HCT116 (cell line): Measurements from ENCODE around the gene TUNAR. TPM values are rescaled to one million over a fixed set of nuclear protein-coding genes. Genes with fewer than 3 reads are reported as not detected.

Experiments
- ATAC-seq: fragments of 200-7000 bp; cut with Tn5 transposase; 2 replicates; pipeline ENCODE4 v1.9.1; 2020; ENCODE audit warnings: mild to moderate bottlenecking, moderate library complexity
- BruUV-seq: library from RNA; stranded (reverse); fragments of 400-500 nt; replicated peaks from 2 replicates; lab custom pipeline; 2021; lab: Mats Ljungman, UMichigan
- CTCF ChIA-PET: fragments of 300-600 bp; sonication (Branson Sonifier 250); formaldehyde crosslinking; loops from one replicate; lab custom pipeline; 2021; ENCODE audit warnings: antibody characterized with exemption; lab: Charles Lee
- POLR2A ChIA-PET: fragments of 300-600, 350-600 bp; sonication (Branson Sonifier 250); formaldehyde crosslinking; loops from one replicate; lab custom pipeline; 2021; ENCODE audit warnings: antibody characterized with exemption; lab: Charles Lee
- RAD21 ChIA-PET, 2 experiments: fragments of 300-600 bp; sonication (Branson Sonifier 250); formaldehyde crosslinking; loops; one replicate each; lab custom pipeline; 2023; ENCODE audit warnings: low total read pairs in 2 of 2; ENCODE audit not compliant: uncharacterized antibody in 2 of 2, unreplicated experiment in 2 of 2, low non-redundant PET in 1 of 2; lab: Charles Lee
- DNase-seq: peaks from one replicate; pipeline ENCODE4 v3.0.0-alpha.2; 2010; ENCODE audit warnings: low read depth, low spot score
- H2AFZ ChIP-seq: fragments of 200-600 bp; shearing (Covaris generic), sonication (generic); 2 replicates; pipeline ENCODE4 v1.6.1; 2017; ENCODE audit warnings: low read depth, mixed run types, mixed read lengths, antibody characterized with exemption, low read length; ENCODE audit not compliant: poor library complexity, severe bottlenecking
- H3K27ac ChIP-seq: 2 replicates; pipeline ENCODE4 v1.5.1; 2012; ENCODE audit warnings: low read depth, low read length
- H3K27me3 ChIP-seq: fragments of 200-600 bp; sonication (generic); 2 replicates; pipeline ENCODE4 v1.6.1; 2016; ENCODE audit warnings: mixed run types, low read length, mixed read lengths; ENCODE audit not compliant: insufficient read depth
- H3K36me3 ChIP-seq, 2 experiments: fragments of 200-500 bp in 1 of 2; fragments of 200-600 bp in 1 of 2; sonication (Bioruptor generic) in 1 of 2; sonication (generic) in 1 of 2; 2 replicates each; pipeline versions ENCODE4 v1.5.1 to v1.6.1; 2014 to 2016; ENCODE audit warnings: low read length in 2 of 2, inconsistent platforms in 1 of 2, mixed read lengths in 1 of 2, mixed run types in 1 of 2; ENCODE audit not compliant: insufficient read depth in 2 of 2, control insufficient read depth in 1 of 2
- H3K4me1 ChIP-seq, 2 experiments: fragments of 200-600 bp in 1 of 2; sonication (generic) in 1 of 2; 2 replicates each; pipeline versions ENCODE4 v1.5.1 to v1.6.1; 2012 to 2017; ENCODE audit warnings: low read length in 2 of 2, inconsistent platforms in 1 of 2, mild to moderate bottlenecking in 1 of 2, mixed read lengths in 1 of 2, mixed run types in 1 of 2, moderate library complexity in 1 of 2; ENCODE audit not compliant: insufficient read depth in 2 of 2, control insufficient read depth in 1 of 2
- H3K4me2 ChIP-seq: fragments of 200-600 bp; sonication (generic); 2 replicates; pipeline ENCODE4 v1.6.1; 2017; ENCODE audit warnings: mixed run types, low read length, mixed read lengths
- H3K4me3 ChIP-seq, 2 experiments: fragments of 200-600 bp in 1 of 2; sonication (generic) in 1 of 2; replicated peaks in 1 of 2; 2 replicates each; pipeline ENCODE4 v1.5.1; 2011 to 2016; ENCODE audit warnings: low read length in 2 of 2, control low read depth in 1 of 2, low read depth in 1 of 2, mild to moderate bottlenecking in 1 of 2, mixed read lengths in 1 of 2, mixed run types in 1 of 2
- H3K79me2 ChIP-seq: fragments of 200-600 bp; sonication (generic); 2 replicates; pipeline ENCODE4 v1.6.1; 2017; ENCODE audit warnings: mild to moderate bottlenecking, mixed run types, low read length, moderate library complexity, mixed read lengths; ENCODE audit not compliant: insufficient read depth
- H3K9ac ChIP-seq: fragments of 200-600 bp; sonication (generic); 2 replicates; pipeline ENCODE4 v1.6.1; 2016; ENCODE audit warnings: low read length, mixed read lengths
- H3K9me2 ChIP-seq: fragments of 200-600 bp; sonication (generic), shearing (Covaris generic); 2 replicates; pipeline ENCODE4 v1.6.1; 2017; ENCODE audit warnings: mixed run types, mild to moderate bottlenecking, moderate library complexity; ENCODE audit not compliant: insufficient read depth
- H3K9me3 ChIP-seq, 2 experiments: fragments of 200-500 bp in 1 of 2; fragments of 200-600 bp in 1 of 2; sonication (Bioruptor generic) in 1 of 2; sonication (generic) in 1 of 2; 2 replicates each; pipeline ENCODE4 v1.6.1; 2014 to 2017; ENCODE audit warnings: low read length in 2 of 2, mixed read lengths in 2 of 2, inconsistent platforms in 1 of 2, low read depth in 1 of 2, mild to moderate bottlenecking in 1 of 2, mixed run types in 1 of 2, moderate library complexity in 1 of 2; ENCODE audit not compliant: control insufficient read depth in 1 of 2, insufficient read depth in 1 of 2
- H4K20me1 ChIP-seq: fragments of 200-600 bp; sonication (generic), shearing (Covaris generic); 2 replicates; pipeline ENCODE4 v1.6.1; 2017; ENCODE audit warnings: mixed run types, mild to moderate bottlenecking, moderate library complexity; ENCODE audit not compliant: insufficient read depth
- CEBPB ChIP-seq: IDR thresholded peaks from 2 replicates; pipeline ENCODE4 v1.6.1; 2012; ENCODE audit warnings: low read depth
- EGR1 ChIP-seq: IDR thresholded peaks from 2 replicates; pipeline ENCODE4 v1.6.1; 2012; ENCODE audit warnings: low read depth
- ELF1 ChIP-seq: IDR thresholded peaks from 2 replicates; pipeline ENCODE4 v1.6.1; 2012; ENCODE audit warnings: low read depth, borderline replicate concordance
- EZH2 ChIP-seq: fragments of 200-600 bp; sonication (generic); IDR thresholded peaks from 2 replicates; pipeline ENCODE4 v1.6.1; 2017; ENCODE audit warnings: antibody characterized with exemption, mixed run types
- EZH2phosphoT487 ChIP-seq: fragments of 200-600 bp; IDR thresholded peaks from 2 replicates; pipeline ENCODE4 v1.6.1; 2018; ENCODE audit warnings: antibody characterized with exemption, borderline replicate concordance
- FOSL1 ChIP-seq: IDR thresholded peaks from 2 replicates; pipeline ENCODE4 v1.6.1; 2012; ENCODE audit warnings: low read depth
- MAX ChIP-seq: IDR thresholded peaks from 2 replicates; pipeline ENCODE4 v1.6.1; 2012
- POLR2A ChIP-seq: IDR thresholded peaks from 2 replicates; pipeline ENCODE4 v1.7.0; 2011; ENCODE audit warnings: borderline replicate concordance; ENCODE audit not compliant: insufficient read depth, insufficient read length; ENCODE audit errors: extremely low read depth
- POLR2AphosphoS5 ChIP-seq: IDR thresholded peaks from 2 replicates; pipeline ENCODE4 v1.6.1; 2011; ENCODE audit warnings: mild to moderate bottlenecking, low read depth, low read length, moderate library complexity
- RAD21 ChIP-seq: IDR thresholded peaks from 2 replicates; pipeline ENCODE4 v1.6.1; 2012; ENCODE audit warnings: low read depth, mild to moderate bottlenecking
- REST ChIP-seq: IDR thresholded peaks from 2 replicates; pipeline ENCODE4 v1.6.1; 2012; ENCODE audit warnings: low read depth
- SIN3A ChIP-seq: IDR thresholded peaks from 2 replicates; pipeline ENCODE4 v1.6.1; 2012; ENCODE audit warnings: low read depth
- SP1 ChIP-seq: IDR thresholded peaks from 2 replicates; pipeline ENCODE4 v1.6.1; 2012; ENCODE audit warnings: low read depth
- SRF ChIP-seq: IDR thresholded peaks from 2 replicates; pipeline ENCODE4 v1.6.1; 2012; ENCODE audit warnings: low read depth
- TCF7L2 ChIP-seq: IDR thresholded peaks from 2 replicates; pipeline ENCODE4 v1.7.0; 2011; ENCODE audit warnings: borderline replicate concordance, inconsistent platforms; ENCODE audit not compliant: insufficient read depth, insufficient read length; ENCODE audit errors: extremely low read depth
- ZBTB33 ChIP-seq: IDR thresholded peaks from 2 replicates; pipeline ENCODE4 v1.6.1; 2011; ENCODE audit warnings: mild to moderate bottlenecking, low read length, moderate library complexity; ENCODE audit not compliant: insufficient replicate concordance; ENCODE audit errors: extremely low read depth
- ZNF274 ChIP-seq: fragments of 200-500 bp; sonication (Bioruptor generic); IDR thresholded peaks from 2 replicates; pipeline ENCODE4 v1.6.1; 2014; ENCODE audit warnings: mild to moderate bottlenecking, low read depth, low read length, inconsistent platforms
- intact Hi-C: fragments of 100-400 bp; cut with micrococcal nuclease; formaldehyde crosslinking; loops from 2 replicates; pipeline ENCODE4 v1.10.0; 2022
- total RNA-seq: library from RNA; stranded (reverse); gene quantifications from one replicate; pipeline ENCODE4 v1.2.1, GENCODE V29; 2021; ENCODE audit not compliant: unreplicated experiment
- TF ChIP-seq, protein P1 (sequence below), 3 experiments: fragments of 200-600 bp in 1 of 3; sonication (generic) in 1 of 3; IDR thresholded peaks in 2 of 3; conservative IDR thresholded peaks in 1 of 3; 2 replicates each; pipeline ENCODE4 v1.5.1; 2012 to 2017; ENCODE audit warnings: low read depth in 2 of 3, low read length in 2 of 3, antibody characterized with exemption in 1 of 3, borderline replicate concordance in 1 of 3, control low read depth in 1 of 3, mild to moderate bottlenecking in 1 of 3, mixed read lengths in 1 of 3, mixed run types in 1 of 3, moderate library complexity in 1 of 3; ENCODE audit not compliant: insufficient read depth in 1 of 3

TUNAR gene
- total RNA-seq, 1 experiment from 2014 or later: not detected

- BruUV-seq: no TSS peak
- ATAC-seq: no peak
- H3K9me3 ChIP-seq: no peaks in the 10 kb centered on the region
- ChIA-PET CTCF (no interaction called here), RAD21 (no interaction called here)
- H3K36me3 ChIP-seq: no peaks in the 10 kb centered on the region
- H3K9ac ChIP-seq: no peak overlapping the region
- H3K27me3 ChIP-seq: peaks cover 15% of the 10 kb centered on the region
- no peaks in the 10 kb centered on the region for H3K4me1 ChIP-seq
- no peak overlapping the region for H3K4me3 ChIP-seq
- DNase-seq: no peak
- H4K20me1 ChIP-seq: no peaks in the 10 kb centered on the region
- no peaks in the 10 kb centered on the region for H3K79me2 ChIP-seq
- H2AFZ ChIP-seq: no peak overlapping the region
- no peak overlapping the region for H3K27ac ChIP-seq
- TF ChIP-seq EGR1 (no peak), EZH2phosphoT487 (no peak), CEBPB (no peak), FOSL1 (no peak), EZH2 (no peak), TCF7L2 (no peak), ZBTB33 (no peak), REST (no peak), SIN3A (no peak), POLR2AphosphoS5 (no peak), ZNF274 (no peak), ELF1 (no peak), MAX (no peak), RAD21 (no peak), SP1 (no peak), POLR2A (no peak), SRF (no peak)
- TF ChIP-seq, protein P1, sequence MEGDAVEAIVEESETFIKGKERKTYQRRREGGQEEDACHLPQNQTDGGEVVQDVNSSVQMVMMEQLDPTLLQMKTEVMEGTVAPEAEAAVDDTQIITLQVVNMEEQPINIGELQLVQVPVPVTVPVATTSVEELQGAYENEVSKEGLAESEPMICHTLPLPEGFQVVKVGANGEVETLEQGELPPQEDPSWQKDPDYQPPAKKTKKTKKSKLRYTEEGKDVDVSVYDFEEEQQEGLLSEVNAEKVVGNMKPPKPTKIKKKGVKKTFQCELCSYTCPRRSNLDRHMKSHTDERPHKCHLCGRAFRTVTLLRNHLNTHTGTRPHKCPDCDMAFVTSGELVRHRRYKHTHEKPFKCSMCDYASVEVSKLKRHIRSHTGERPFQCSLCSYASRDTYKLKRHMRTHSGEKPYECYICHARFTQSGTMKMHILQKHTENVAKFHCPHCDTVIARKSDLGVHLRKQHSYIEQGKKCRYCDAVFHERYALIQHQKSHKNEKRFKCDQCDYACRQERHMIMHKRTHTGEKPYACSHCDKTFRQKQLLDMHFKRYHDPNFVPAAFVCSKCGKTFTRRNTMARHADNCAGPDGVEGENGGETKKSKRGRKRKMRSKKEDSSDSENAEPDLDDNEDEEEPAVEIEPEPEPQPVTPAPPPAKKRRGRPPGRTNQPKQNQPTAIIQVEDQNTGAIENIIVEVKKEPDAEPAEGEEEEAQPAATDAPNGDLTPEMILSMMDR (IDR thresholded peaks at IDR 0.05 in 2 of 3, conservative IDR thresholded peaks at IDR 0.05 in 1 of 3; ENCODE audit: borderline replicate concordance in 1 of 3, insufficient read depth in 1 of 3, low read depth in 2 of 3, low read length in 2 of 3): no peak
- TF ChIP-seq, all 23 proteins: peak for 0
- Histone ChIP-seq H3K4me2 (no peak overlapping the region), H3K9me2 (no peaks in the 10 kb centered on the region)
- intact Hi-C loops: no loop called here
- POLR2A ChIA-PET: no interaction called here
Measured at GRCh38 chr14:95936041-95936440, 59.4 kb downstream of the TUNAR start.
